WTC11 (cell line): ENCODE data around the gene SLC35E3. TPM values are rescaled to one million over a fixed set of nuclear protein-coding genes. Genes with fewer than 3 reads are reported as not detected.

Experiments
- ATAC-seq: fragments of 200-7000 bp; cut with Tn5 transposase; 2 replicates; pipeline ENCODE4 v1.10.0; 2021; ENCODE audit warnings: mild to moderate bottlenecking, moderate library complexity
- CTCF ChIA-PET: fragments of 300-600 bp; sonication (Branson Sonifier 250); formaldehyde crosslinking; loops from one replicate; lab custom pipeline; 2021; ENCODE audit warnings: antibody characterized with exemption; lab: Charles Lee
- POLR2A ChIA-PET: fragments of 350-600 bp; sonication (Branson Sonifier 250); formaldehyde crosslinking; loops from one replicate; lab custom pipeline; 2021; ENCODE audit warnings: antibody characterized with exemption; lab: Charles Lee
- DNase-seq: peaks from one replicate; pipeline ENCODE4 v3.0.0; 2021; ENCODE audit warnings: low spot score
- H3K27ac Mint-ChIP-seq: 2 replicates; pipeline ENCODE4 v1.8.0; 2021; ENCODE audit warnings: mixed read lengths
- H3K27me3 Mint-ChIP-seq: 2 replicates; pipeline ENCODE4 v1.8.0; 2021; ENCODE audit warnings: low read depth, mild to moderate bottlenecking, moderate library complexity, mixed read lengths
- H3K36me3 Mint-ChIP-seq: 2 replicates; pipeline ENCODE4 v1.8.0; 2021; ENCODE audit warnings: mixed read lengths
- H3K4me1 Mint-ChIP-seq: 2 replicates; pipeline ENCODE4 v1.8.0; 2022; ENCODE audit warnings: mixed read lengths
- H3K4me3 Mint-ChIP-seq: 2 replicates; pipeline ENCODE4 v1.8.0; 2021; ENCODE audit warnings: mild to moderate bottlenecking, moderate library complexity, mixed read lengths
- H3K9me3 Mint-ChIP-seq: 2 replicates; pipeline ENCODE4 v1.8.0; 2021; ENCODE audit warnings: mixed read lengths
- ELF4 ChIP-seq: sonication (generic); formaldehyde crosslinking; IDR thresholded peaks from 2 replicates; pipeline ENCODE4 v1.8.1; 2022; ENCODE audit warnings: low read depth, mild to moderate bottlenecking, moderate library complexity, missing genetic modification reagents
- GTF2I ChIP-seq: fragments of 250-450 bp; sonication (Bioruptor Pico); conservative IDR thresholded peaks from 2 replicates; pipeline ENCODE4 v1.4.0; 2021; ENCODE audit warnings: mild to moderate bottlenecking
- NR3C1 ChIP-seq: sonication (generic); formaldehyde crosslinking; conservative IDR thresholded peaks from 2 replicates; pipeline ENCODE4 v1.8.1; 2023; ENCODE audit warnings: low read depth, mild to moderate bottlenecking, missing genetic modification reagents
- RORB ChIP-seq: fragments of 250-450 bp; sonication (Bioruptor Pico); IDR thresholded peaks from 2 replicates; pipeline ENCODE4 v1.9.0; 2021; ENCODE audit warnings: mild to moderate bottlenecking
- ZBTB21 ChIP-seq: sonication (generic); formaldehyde crosslinking; IDR thresholded peaks from 2 replicates; pipeline ENCODE4 v1.8.1; 2023; ENCODE audit warnings: mild to moderate bottlenecking, missing genetic modification reagents, borderline replicate concordance
- ZNF121 ChIP-seq: sonication (generic); formaldehyde crosslinking; IDR thresholded peaks from 2 replicates; pipeline ENCODE4 v1.8.0; 2023; ENCODE audit warnings: missing genetic modification reagents
- ZNF138 ChIP-seq: sonication (generic); formaldehyde crosslinking; conservative IDR thresholded peaks from 2 replicates; pipeline ENCODE4 v1.8.1; 2022; ENCODE audit warnings: mild to moderate bottlenecking, moderate library complexity, missing genetic modification reagents
- ZNF317 ChIP-seq: sonication (generic); formaldehyde crosslinking; IDR thresholded peaks from 2 replicates; pipeline ENCODE4 v1.8.1; 2023; ENCODE audit warnings: low read depth, mild to moderate bottlenecking, moderate library complexity, missing genetic modification reagents, borderline replicate concordance
- ZNF416 ChIP-seq: fragments of 250-450 bp; sonication (Bioruptor Pico); IDR thresholded peaks from 2 replicates; pipeline ENCODE4 v1.9.0; 2021; ENCODE audit warnings: mild to moderate bottlenecking, inconsistent platforms
- total RNA-seq: library from RNA; stranded (reverse); gene quantifications from 3 replicates; pipeline ENCODE4 v1.2.3, GENCODE V29; 2021
- TF ChIP-seq, protein P1 (sequence below): sonication (generic); formaldehyde crosslinking; IDR thresholded peaks from 2 replicates; pipeline ENCODE4 v1.8.0; 2023; ENCODE audit warnings: missing genetic modification reagents
- TF ChIP-seq, protein P2 (sequence below): sonication (generic); formaldehyde crosslinking; IDR thresholded peaks from 2 replicates; pipeline ENCODE4 v1.8.0; 2022; ENCODE audit warnings: mild to moderate bottlenecking, missing genetic modification reagents
- TF ChIP-seq, protein P3 (sequence below): fragments of 250-450 bp; sonication (Bioruptor Pico); IDR thresholded peaks from 2 replicates; pipeline ENCODE4 v1.8.0; 2021; ENCODE audit warnings: mild to moderate bottlenecking
- TF ChIP-seq, protein P4 (sequence below): sonication (generic); formaldehyde crosslinking; IDR thresholded peaks from 2 replicates; pipeline ENCODE4 v1.8.1; 2022; ENCODE audit warnings: low read depth, mild to moderate bottlenecking, moderate library complexity, missing genetic modification reagents, borderline replicate concordance
- TF ChIP-seq, protein P5 (sequence below): sonication (generic); formaldehyde crosslinking; IDR thresholded peaks from 2 replicates; pipeline ENCODE4 v1.8.0; 2023; ENCODE audit warnings: mild to moderate bottlenecking, missing genetic modification reagents
- TF ChIP-seq, protein P6 (sequence below): fragments of 250-450 bp; sonication (Bioruptor Pico); IDR thresholded peaks from 2 replicates; pipeline ENCODE4 v1.9.0; 2021; ENCODE audit warnings: mild to moderate bottlenecking, borderline replicate concordance
- TF ChIP-seq, protein P7 (sequence below): sonication (generic); formaldehyde crosslinking; IDR thresholded peaks from 2 replicates; pipeline ENCODE4 v1.8.0; 2023; ENCODE audit warnings: missing genetic modification reagents, mild to moderate bottlenecking, borderline replicate concordance

SLC35E3 gene
- total RNA-seq, 1 experiment from 2014 or later, result 11.3 TPM

DNA sequence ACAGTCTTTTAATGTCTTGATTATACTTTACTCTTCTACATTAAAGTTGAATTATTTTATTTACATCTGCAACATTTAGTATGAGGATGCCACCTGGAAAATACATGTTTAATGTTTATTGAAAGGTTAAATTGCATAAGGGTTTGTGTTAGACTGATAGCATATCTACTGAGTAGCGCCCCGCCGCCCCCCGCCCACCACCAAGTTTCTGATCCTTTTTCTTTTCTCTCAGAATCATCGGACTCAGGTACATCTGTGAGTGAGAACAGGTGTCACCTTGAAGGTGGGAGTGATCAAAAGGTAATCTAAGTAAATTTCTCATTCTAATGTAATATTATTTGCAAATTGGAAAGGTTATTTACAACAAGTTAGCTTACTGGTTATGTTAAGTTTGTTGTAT lies 78.2 kb downstream of the SLC35E3 start:
- H3K9me3 Mint-ChIP-seq, result no peaks in the 10 kb centered on the region
- H3K27ac Mint-ChIP-seq, result no peak overlapping the region
- no peak for DNase-seq
- H3K27me3 Mint-ChIP-seq, result no peaks in the 10 kb centered on the region
- no peaks in the 10 kb centered on the region for H3K4me1 Mint-ChIP-seq
- no peak overlapping the region for H3K4me3 Mint-ChIP-seq
- TF ChIP-seq, protein P1, sequence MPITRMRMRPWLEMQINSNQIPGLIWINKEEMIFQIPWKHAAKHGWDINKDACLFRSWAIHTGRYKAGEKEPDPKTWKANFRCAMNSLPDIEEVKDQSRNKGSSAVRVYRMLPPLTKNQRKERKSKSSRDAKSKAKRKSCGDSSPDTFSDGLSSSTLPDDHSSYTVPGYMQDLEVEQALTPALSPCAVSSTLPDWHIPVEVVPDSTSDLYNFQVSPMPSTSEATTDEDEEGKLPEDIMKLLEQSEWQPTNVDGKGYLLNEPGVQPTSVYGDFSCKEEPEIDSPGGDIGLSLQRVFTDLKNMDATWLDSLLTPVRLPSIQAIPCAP (CRISPR knock-in tag), result no peak
- TF ChIP-seq, protein P2, sequence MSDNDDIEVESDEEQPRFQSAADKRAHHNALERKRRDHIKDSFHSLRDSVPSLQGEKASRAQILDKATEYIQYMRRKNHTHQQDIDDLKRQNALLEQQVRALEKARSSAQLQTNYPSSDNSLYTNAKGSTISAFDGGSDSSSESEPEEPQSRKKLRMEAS (CRISPR knock-in tag), result no peak
- no peak for TF ChIP-seq ZNF121
- TF ChIP-seq GTF2I (CRISPR knock-in tag), result no peak
- TF ChIP-seq RORB (CRISPR knock-in tag), result no peak
- TF ChIP-seq, protein P3, sequence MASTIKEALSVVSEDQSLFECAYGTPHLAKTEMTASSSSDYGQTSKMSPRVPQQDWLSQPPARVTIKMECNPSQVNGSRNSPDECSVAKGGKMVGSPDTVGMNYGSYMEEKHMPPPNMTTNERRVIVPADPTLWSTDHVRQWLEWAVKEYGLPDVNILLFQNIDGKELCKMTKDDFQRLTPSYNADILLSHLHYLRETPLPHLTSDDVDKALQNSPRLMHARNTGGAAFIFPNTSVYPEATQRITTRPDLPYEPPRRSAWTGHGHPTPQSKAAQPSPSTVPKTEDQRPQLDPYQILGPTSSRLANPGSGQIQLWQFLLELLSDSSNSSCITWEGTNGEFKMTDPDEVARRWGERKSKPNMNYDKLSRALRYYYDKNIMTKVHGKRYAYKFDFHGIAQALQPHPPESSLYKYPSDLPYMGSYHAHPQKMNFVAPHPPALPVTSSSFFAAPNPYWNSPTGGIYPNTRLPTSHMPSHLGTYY, result no peak
- no peak for TF ChIP-seq ELF4
- TF ChIP-seq ZNF317 (CRISPR knock-in tag), result no peak
- TF ChIP-seq ZNF416 (CRISPR knock-in tag), result no peak
- TF ChIP-seq NR3C1 (CRISPR knock-in tag), result no peak
- TF ChIP-seq, protein P4, sequence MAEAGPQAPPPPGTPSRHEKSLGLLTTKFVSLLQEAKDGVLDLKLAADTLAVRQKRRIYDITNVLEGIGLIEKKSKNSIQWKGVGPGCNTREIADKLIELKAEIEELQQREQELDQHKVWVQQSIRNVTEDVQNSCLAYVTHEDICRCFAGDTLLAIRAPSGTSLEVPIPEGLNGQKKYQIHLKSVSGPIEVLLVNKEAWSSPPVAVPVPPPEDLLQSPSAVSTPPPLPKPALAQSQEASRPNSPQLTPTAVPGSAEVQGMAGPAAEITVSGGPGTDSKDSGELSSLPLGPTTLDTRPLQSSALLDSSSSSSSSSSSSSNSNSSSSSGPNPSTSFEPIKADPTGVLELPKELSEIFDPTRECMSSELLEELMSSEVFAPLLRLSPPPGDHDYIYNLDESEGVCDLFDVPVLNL, result no peak
- TF ChIP-seq ZBTB21 (CRISPR knock-in tag), result no peak
- TF ChIP-seq, protein P5, sequence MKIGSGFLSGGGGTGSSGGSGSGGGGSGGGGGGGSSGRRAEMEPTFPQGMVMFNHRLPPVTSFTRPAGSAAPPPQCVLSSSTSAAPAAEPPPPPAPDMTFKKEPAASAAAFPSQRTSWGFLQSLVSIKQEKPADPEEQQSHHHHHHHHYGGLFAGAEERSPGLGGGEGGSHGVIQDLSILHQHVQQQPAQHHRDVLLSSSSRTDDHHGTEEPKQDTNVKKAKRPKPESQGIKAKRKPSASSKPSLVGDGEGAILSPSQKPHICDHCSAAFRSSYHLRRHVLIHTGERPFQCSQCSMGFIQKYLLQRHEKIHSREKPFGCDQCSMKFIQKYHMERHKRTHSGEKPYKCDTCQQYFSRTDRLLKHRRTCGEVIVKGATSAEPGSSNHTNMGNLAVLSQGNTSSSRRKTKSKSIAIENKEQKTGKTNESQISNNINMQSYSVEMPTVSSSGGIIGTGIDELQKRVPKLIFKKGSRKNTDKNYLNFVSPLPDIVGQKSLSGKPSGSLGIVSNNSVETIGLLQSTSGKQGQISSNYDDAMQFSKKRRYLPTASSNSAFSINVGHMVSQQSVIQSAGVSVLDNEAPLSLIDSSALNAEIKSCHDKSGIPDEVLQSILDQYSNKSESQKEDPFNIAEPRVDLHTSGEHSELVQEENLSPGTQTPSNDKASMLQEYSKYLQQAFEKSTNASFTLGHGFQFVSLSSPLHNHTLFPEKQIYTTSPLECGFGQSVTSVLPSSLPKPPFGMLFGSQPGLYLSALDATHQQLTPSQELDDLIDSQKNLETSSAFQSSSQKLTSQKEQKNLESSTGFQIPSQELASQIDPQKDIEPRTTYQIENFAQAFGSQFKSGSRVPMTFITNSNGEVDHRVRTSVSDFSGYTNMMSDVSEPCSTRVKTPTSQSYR (CRISPR knock-in tag), result no peak
- TF ChIP-seq, protein P6, sequence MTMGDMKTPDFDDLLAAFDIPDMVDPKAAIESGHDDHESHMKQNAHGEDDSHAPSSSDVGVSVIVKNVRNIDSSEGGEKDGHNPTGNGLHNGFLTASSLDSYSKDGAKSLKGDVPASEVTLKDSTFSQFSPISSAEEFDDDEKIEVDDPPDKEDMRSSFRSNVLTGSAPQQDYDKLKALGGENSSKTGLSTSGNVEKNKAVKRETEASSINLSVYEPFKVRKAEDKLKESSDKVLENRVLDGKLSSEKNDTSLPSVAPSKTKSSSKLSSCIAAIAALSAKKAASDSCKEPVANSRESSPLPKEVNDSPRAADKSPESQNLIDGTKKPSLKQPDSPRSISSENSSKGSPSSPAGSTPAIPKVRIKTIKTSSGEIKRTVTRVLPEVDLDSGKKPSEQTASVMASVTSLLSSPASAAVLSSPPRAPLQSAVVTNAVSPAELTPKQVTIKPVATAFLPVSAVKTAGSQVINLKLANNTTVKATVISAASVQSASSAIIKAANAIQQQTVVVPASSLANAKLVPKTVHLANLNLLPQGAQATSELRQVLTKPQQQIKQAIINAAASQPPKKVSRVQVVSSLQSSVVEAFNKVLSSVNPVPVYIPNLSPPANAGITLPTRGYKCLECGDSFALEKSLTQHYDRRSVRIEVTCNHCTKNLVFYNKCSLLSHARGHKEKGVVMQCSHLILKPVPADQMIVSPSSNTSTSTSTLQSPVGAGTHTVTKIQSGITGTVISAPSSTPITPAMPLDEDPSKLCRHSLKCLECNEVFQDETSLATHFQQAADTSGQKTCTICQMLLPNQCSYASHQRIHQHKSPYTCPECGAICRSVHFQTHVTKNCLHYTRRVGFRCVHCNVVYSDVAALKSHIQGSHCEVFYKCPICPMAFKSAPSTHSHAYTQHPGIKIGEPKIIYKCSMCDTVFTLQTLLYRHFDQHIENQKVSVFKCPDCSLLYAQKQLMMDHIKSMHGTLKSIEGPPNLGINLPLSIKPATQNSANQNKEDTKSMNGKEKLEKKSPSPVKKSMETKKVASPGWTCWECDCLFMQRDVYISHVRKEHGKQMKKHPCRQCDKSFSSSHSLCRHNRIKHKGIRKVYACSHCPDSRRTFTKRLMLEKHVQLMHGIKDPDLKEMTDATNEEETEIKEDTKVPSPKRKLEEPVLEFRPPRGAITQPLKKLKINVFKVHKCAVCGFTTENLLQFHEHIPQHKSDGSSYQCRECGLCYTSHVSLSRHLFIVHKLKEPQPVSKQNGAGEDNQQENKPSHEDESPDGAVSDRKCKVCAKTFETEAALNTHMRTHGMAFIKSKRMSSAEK (CRISPR knock-in tag), result no peak
- TF ChIP-seq, protein P7, sequence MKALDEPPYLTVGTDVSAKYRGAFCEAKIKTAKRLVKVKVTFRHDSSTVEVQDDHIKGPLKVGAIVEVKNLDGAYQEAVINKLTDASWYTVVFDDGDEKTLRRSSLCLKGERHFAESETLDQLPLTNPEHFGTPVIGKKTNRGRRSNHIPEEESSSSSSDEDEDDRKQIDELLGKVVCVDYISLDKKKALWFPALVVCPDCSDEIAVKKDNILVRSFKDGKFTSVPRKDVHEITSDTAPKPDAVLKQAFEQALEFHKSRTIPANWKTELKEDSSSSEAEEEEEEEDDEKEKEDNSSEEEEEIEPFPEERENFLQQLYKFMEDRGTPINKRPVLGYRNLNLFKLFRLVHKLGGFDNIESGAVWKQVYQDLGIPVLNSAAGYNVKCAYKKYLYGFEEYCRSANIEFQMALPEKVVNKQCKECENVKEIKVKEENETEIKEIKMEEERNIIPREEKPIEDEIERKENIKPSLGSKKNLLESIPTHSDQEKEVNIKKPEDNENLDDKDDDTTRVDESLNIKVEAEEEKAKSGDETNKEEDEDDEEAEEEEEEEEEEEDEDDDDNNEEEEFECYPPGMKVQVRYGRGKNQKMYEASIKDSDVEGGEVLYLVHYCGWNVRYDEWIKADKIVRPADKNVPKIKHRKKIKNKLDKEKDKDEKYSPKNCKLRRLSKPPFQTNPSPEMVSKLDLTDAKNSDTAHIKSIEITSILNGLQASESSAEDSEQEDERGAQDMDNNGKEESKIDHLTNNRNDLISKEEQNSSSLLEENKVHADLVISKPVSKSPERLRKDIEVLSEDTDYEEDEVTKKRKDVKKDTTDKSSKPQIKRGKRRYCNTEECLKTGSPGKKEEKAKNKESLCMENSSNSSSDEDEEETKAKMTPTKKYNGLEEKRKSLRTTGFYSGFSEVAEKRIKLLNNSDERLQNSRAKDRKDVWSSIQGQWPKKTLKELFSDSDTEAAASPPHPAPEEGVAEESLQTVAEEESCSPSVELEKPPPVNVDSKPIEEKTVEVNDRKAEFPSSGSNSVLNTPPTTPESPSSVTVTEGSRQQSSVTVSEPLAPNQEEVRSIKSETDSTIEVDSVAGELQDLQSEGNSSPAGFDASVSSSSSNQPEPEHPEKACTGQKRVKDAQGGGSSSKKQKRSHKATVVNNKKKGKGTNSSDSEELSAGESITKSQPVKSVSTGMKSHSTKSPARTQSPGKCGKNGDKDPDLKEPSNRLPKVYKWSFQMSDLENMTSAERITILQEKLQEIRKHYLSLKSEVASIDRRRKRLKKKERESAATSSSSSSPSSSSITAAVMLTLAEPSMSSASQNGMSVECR, result no peak
- TF ChIP-seq ZNF138 (CRISPR knock-in tag), result no peak
- peaks cover 67% of the 10 kb centered on the region for H3K36me3 Mint-ChIP-seq
- POLR2A ChIA-PET, result no interaction called here
- CTCF ChIA-PET, result no interaction called here
- ATAC-seq, result no peak
